ENCODE measurements around the gene A2ML1.
"Not testable (repeated sequence)": the region's sequence is repeated elsewhere in the genome, so short reads cannot be mapped to it uniquely, and the experiment has no call there.

Gene A2ML1

GRCh38 chr12:8816448-8817050, 5.9 kb upstream of the A2ML1 start:
- in situ Hi-C loops (cut with MboI; ENCODE audit: low sequenced_read_pairs) = no loop called here

DNA sequence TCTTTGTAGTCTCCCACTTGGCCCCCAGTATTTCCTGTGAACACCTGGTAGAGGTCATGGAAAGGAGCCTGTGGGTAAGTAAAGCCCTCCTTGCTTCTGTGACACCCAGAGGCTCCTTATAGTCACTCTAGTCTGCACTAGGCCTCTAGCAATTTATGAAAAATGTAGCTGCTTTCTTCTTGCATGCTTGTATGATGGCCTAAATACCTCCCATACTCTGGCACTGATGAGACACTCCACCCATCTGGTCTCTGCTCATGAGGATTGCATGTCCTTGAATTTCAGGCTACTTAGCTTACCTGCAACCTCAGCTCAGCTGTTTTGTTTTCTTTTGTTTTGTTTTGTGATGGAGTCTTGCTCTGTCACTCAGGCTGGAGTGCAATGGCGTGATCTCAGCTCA, 4.6 kb upstream of the A2ML1 start:
- in situ Hi-C loops (cut with MboI; ENCODE audit: low sequenced_read_pairs) = no loop called here

GRCh38 chr12:8818526-8818925, 3.9 kb upstream of the A2ML1 start:
- in situ Hi-C loops (cut with MboI; ENCODE audit: low sequenced_read_pairs) = no loop called here

- in situ Hi-C loops (cut with MboI; ENCODE audit: low sequenced_read_pairs) = no loop called here
These were observed 2.8 kb upstream of the A2ML1 start for GRCh38 chr12:8819666-8819980.

GRCh38 chr12:8820676-8821407, 1.6 kb upstream of the A2ML1 start:
- in situ Hi-C loops (cut with MboI; ENCODE audit: low sequenced_read_pairs) = not testable (repeated sequence)

GRCh38 chr12:8821591-8821990, 830 bp upstream of the A2ML1 start:
- in situ Hi-C loops (cut with MboI; ENCODE audit: low sequenced_read_pairs) = no loop called here

DNA sequence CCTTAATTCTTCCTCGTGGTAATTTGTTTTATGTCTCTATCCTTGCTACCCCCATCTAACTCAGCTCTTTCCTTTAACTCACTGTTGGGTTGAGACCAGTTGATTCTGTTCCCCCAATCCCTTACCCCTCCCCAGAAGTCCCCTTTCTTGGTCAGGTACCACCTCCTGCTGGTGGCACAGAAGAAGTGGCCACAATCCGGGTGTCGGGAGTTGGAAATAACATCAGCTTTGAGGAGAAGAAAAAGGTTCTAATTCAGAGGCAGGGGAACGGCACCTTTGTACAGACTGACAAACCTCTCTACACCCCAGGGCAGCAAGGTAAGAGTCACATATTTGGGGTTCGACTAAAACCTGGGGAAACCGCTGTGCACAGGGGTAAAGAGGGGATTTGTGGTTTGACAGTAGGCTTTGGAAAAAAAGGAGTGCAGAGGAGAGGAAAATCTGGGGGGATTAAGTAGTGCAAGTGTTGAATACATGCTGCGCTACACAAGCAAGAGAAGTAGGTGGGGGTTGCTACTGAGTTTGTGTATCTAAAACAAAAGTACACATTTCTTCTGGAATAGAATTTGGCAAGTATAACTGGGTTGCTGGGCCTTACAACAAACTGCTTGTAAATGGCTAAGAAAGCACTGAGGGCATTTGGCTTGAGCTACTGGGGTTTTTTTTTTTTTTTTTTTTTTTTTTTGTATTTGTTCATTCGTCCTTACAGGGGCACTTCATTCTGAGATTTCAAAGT, 1.3 kb downstream of the A2ML1 start:
- in situ Hi-C loops (cut with MboI; ENCODE audit: low sequenced_read_pairs) = no loop called here

- in situ Hi-C loops (cut with MboI; ENCODE audit: low sequenced_read_pairs) = no loop called here
These were observed 5.3 kb downstream of the A2ML1 start for GRCh38 chr12:8827551-8828256.

- in situ Hi-C loops (cut with MboI; ENCODE audit: low sequenced_read_pairs) = no loop called here
These were observed 6.1 kb downstream of the A2ML1 start for GRCh38 chr12:8828257-8829124.

DNA sequence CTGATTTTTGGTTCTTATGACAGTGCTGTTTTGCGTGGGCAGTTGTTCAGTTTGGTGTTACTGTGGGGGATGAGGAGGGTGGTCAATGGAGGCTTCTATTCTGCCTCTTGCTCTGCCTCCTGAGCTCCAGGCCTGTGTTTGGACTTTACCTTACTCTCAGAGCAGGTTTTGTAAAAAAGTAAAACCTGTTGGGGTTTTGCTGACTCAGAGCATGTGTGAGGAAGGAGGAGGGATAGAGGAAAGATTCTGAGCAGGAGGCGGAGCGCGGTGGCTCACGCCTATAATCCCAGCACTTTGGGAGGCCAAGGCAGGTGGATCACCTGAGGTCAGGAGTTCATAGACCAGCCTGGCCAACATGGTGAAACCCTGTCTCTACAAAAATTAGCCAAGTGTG, 6.7 kb downstream of the A2ML1 start:
- in situ Hi-C loops (cut with MboI; ENCODE audit: low sequenced_read_pairs) = no loop called here

DNA sequence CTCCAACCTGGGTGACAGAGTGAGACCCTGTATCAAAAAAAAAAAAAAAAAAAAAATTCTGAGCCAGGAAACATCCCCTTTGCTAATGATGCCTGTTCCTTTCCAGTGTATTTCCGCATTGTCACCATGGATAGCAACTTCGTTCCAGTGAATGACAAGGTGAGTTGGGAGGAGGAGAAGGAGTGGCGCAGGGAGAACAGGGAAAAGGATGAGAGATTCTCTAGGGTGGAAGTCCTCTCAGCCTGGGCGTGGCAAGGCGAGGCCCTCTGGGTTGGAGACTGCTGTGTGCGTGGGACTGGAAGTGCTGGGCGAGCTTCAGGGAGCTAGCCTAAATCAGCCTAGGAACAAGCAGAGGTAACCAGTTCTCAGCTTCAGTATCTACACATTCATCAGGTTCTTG, 7.2 kb downstream of the A2ML1 start:
- in situ Hi-C loops (cut with MboI; ENCODE audit: low sequenced_read_pairs) = no loop called here

DNA sequence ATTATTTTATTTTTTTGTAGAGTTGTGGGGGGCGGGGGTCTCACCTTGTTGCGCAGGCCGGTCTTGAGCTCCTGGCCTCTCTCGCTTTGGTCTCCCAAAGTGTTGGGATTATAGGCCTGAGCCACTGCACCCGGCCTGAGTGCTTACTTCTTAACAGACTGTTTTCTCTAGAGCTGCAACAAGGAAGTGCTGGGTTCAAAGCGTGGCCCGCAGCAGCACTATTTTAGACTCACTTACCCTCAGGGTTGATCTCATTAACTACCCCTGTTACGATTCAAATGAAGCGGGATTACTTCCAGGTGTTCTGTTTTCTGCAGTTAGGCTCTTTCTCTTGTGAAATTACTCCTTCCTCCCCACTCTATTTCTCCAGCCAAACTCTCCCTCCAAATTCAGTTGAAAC, 8.7 kb downstream of the A2ML1 start:
- in situ Hi-C loops (cut with MboI; ENCODE audit: low sequenced_read_pairs) = no loop called here

GRCh38 chr12:8832500-8832899, 10.1 kb downstream of the A2ML1 start:
- in situ Hi-C loops (cut with MboI; ENCODE audit: low sequenced_read_pairs) = no loop called here

GRCh38 chr12:8834230-8834629, 11.8 kb downstream of the A2ML1 start:
- in situ Hi-C loops (cut with MboI; ENCODE audit: low sequenced_read_pairs) = no loop called here

DNA sequence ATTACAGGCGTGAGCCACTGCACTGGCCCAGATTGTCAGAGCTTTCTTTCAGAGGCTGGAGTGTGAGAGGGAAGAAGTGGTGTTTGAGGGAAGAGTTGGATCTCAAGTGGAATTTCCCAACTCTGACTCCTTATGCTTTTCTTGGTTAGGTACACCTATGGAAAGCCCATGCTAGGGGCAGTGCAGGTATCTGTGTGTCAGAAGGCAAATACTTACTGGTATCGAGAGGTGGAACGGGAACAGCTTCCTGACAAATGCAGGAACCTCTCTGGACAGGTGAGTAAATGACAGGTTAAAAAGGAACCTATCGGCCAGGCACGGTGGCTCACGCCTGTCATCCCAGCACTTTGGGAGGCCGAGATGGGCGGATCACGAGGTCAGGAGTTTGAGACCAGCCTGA, 14.9 kb downstream of the A2ML1 start:
- in situ Hi-C loops (cut with MboI; ENCODE audit: low sequenced_read_pairs) = no loop called here

DNA sequence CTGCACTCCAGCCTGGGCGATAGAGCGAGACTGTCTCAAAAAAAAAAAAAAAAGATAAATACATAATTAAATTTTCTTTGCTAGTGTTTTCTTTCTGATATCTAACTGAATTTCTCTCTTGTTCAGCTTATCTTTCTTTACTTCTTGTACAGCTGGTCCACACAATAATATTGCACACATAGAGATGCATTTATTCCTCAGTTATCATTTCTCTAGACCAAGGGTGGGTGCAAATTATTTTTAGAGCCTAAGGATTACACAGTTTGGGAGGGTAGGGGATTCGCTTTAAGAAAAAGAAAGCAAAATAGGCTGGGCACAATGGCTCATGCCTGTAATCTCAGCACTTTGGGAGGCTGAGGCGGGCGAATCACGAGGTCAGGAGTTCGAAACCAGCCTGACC, 17.9 kb downstream of the A2ML1 start:
- in situ Hi-C loops (cut with MboI; ENCODE audit: low sequenced_read_pairs) = no loop called here

- in situ Hi-C loops (cut with MboI; ENCODE audit: low sequenced_read_pairs) = no loop called here
These were observed 18.7 kb downstream of the A2ML1 start for GRCh38 chr12:8840938-8841633.

DNA sequence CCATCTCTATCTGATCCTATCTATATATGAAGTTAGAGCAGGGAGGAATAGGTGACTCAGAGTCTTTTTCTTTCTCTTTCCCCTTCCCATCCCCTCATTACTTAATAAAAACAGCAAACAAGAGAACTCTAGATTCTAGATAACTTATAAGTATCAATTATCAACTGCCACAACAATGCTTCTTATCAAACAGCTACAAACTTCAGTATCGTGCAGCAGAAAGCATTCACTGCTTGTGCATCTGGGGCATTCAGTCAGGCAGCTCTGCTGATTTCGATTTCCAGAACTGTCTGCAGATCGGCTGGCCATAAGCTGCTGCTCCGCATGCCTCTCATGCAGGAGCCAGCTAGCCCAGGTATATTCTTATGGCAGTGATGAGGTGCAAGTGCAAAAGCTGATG, 19.4 kb downstream of the A2ML1 start:
- in situ Hi-C loops (cut with MboI; ENCODE audit: low sequenced_read_pairs) = no loop called here

DNA sequence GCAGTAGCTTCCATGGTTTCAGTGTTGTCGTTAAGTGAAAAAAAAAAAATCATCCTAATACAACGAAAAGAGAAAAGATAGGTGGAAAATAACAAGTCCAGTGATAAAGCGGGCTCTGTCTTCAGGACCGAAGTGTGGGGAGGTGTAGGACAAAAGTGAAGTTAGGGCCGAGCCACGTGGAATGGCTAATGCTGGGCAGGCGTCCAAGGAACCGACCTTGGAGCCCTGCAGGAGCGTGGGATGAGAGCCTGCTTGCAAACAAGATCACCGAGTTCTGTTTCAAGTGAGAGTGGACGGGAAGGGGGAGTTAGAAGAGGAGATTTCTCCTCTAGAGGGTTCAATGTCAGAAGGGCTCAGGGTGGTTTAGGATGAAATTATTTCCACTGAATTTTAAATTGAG, 22.2 kb downstream of the A2ML1 start:
- in situ Hi-C loops (cut with MboI; ENCODE audit: low sequenced_read_pairs) = no loop called here

GRCh38 chr12:8846305-8846704, 23.9 kb downstream of the A2ML1 start:
- in situ Hi-C loops (cut with MboI; ENCODE audit: low sequenced_read_pairs) = no loop called here
